Endothelial cell of umbilical vein (primary cell): ENCODE measurements around the gene PLAC8. TPM values are rescaled to one million over a fixed set of nuclear protein-coding genes. Genes with fewer than 3 reads are reported as not detected.
"Not testable (repeated sequence)": the region's sequence is repeated elsewhere in the genome, so short reads cannot be mapped to it uniquely, and the experiment has no call there.

Source experiments
- BruUV-seq: library from RNA; stranded (reverse); fragments of 400-500 nt; replicated peaks from 2 replicates; lab custom pipeline; 2021; lab: Mats Ljungman, UMichigan
- CTCF ChIA-PET: fragments of 300-600, 350-600 bp; sonication (Branson Sonifier 250); formaldehyde crosslinking; loops from one replicate; lab custom pipeline; 2021; ENCODE audit warnings: antibody characterized with exemption, inconsistent platforms; lab: Charles Lee
- POLR2A ChIA-PET: fragments of 300-600, 350-600 bp; sonication (Branson Sonifier 250); formaldehyde crosslinking; loops from one replicate; lab custom pipeline; 2021; ENCODE audit warnings: antibody characterized with exemption, inconsistent platforms; lab: Charles Lee
- DNase-seq: peaks from one replicate; pipeline ENCODE4 v3.0.0-alpha.2; 2011; ENCODE audit warnings: low read depth, low spot score
- FAIRE-seq: peaks from 2 replicates; lab custom pipeline; 2011; peaks lifted over from hg19 to GRCh38; lab: Jason Lieb, UNC
- H2AFZ ChIP-seq: 2 replicates; pipeline ENCODE4 v1.6.0; 2012; ENCODE audit warnings: low read depth, low read length, control low read depth, inconsistent platforms
- H3K27ac ChIP-seq: 2 replicates; pipeline ENCODE4 v1.5.1; 2011; ENCODE audit warnings: low read depth, mild to moderate bottlenecking, control low read depth, low read length, moderate library complexity; ENCODE audit not compliant: insufficient read depth
- H3K27me3 ChIP-seq, 2 experiments: 2 replicates each; pipeline versions ENCODE4 v1.6.0 to v1.6.1; 2011; ENCODE audit warnings: low read length in 2 of 2, mixed read lengths in 1 of 2; ENCODE audit not compliant: control insufficient read depth in 2 of 2, insufficient read depth in 2 of 2
- H3K36me3 ChIP-seq, 2 experiments: 2 replicates in 1 of 2; 3 replicates in 1 of 2; pipeline ENCODE4 v1.5.1; 2011; ENCODE audit warnings: low read length in 2 of 2, mild to moderate bottlenecking in 1 of 2, moderate library complexity in 1 of 2; ENCODE audit not compliant: control insufficient read depth in 2 of 2, insufficient read depth in 2 of 2; ENCODE audit errors: extremely low read depth in 1 of 2
- H3K4me1 ChIP-seq: 3 replicates; pipeline ENCODE4 v1.5.1; 2011; ENCODE audit warnings: mild to moderate bottlenecking, low read length; ENCODE audit not compliant: control insufficient read depth, insufficient read depth; ENCODE audit errors: extremely low read depth
- H3K4me2 ChIP-seq: 2 replicates; pipeline ENCODE4 v1.6.1; 2011; ENCODE audit warnings: low read length, control low read depth, mixed read lengths; ENCODE audit not compliant: insufficient read depth
- H3K4me3 ChIP-seq, 3 experiments: fragments of 200-600 bp in 1 of 3; sonication (generic), shearing (Covaris generic) in 1 of 3; replicated peaks in 1 of 3; 2 replicates each; pipeline ENCODE4 v1.5.1; 2011 to 2016; ENCODE audit warnings: control low read depth in 3 of 3, low read length in 3 of 3, mild to moderate bottlenecking in 2 of 3, inconsistent platforms in 1 of 3, low read depth in 1 of 3, moderate library complexity in 1 of 3; ENCODE audit not compliant: insufficient read depth in 1 of 3
- H3K79me2 ChIP-seq: 2 replicates; pipeline ENCODE4 v1.6.0; 2012; ENCODE audit warnings: low read length, inconsistent platforms; ENCODE audit not compliant: control insufficient read depth, insufficient read depth
- H3K9ac ChIP-seq: replicated peaks from 2 replicates; pipeline ENCODE3; 2011; ENCODE audit warnings: low read length, control low read depth; ENCODE audit not compliant: insufficient read depth; ENCODE audit errors: extremely low read depth
- H3K9me1 ChIP-seq: replicated peaks from 3 replicates; pipeline ENCODE4 v1.6.0; 2011; ENCODE audit warnings: mild to moderate bottlenecking, low read length; ENCODE audit not compliant: control insufficient read depth, insufficient read depth; ENCODE audit errors: extremely low read depth
- H3K9me3 ChIP-seq: replicated peaks from 2 replicates; pipeline ENCODE4 v1.5.1; 2012; ENCODE audit warnings: low read length, inconsistent platforms; ENCODE audit not compliant: control insufficient read depth, insufficient read depth
- H4K20me1 ChIP-seq: replicated peaks from 2 replicates; pipeline ENCODE3; 2011; ENCODE audit warnings: mild to moderate bottlenecking, low read length; ENCODE audit not compliant: control insufficient read depth, insufficient read depth; ENCODE audit errors: extremely low read depth
- CTCF ChIP-seq, 2 donors: IDR thresholded peaks; 1 replicate in 1 of 2; 2 replicates in 1 of 2; pipeline ENCODE4 v1.5.1; 2011; ENCODE audit warnings: low read length in 2 of 2, mild to moderate bottlenecking in 2 of 2, moderate library complexity in 2 of 2, control low read depth in 1 of 2, inconsistent platforms in 1 of 2, low read depth in 1 of 2; ENCODE audit not compliant: insufficient read depth in 1 of 2; ENCODE audit errors: extremely low read depth in 1 of 2
- EZH2 ChIP-seq: IDR thresholded peaks from 2 replicates; pipeline ENCODE4 v1.6.1; 2012; ENCODE audit warnings: borderline replicate concordance, low read depth, mild to moderate bottlenecking, moderate library complexity, low read length, inconsistent platforms; ENCODE audit not compliant: severe bottlenecking
- FOS ChIP-seq: IDR thresholded peaks from 2 replicates; pipeline ENCODE4 v1.6.1; 2011; ENCODE audit warnings: mild to moderate bottlenecking, low read length, moderate library complexity, borderline replicate concordance; ENCODE audit not compliant: insufficient read depth
- GATA2 ChIP-seq: IDR thresholded peaks from 2 replicates; pipeline ENCODE4 v1.7.0; 2011; ENCODE audit warnings: low read depth, mild to moderate bottlenecking, moderate library complexity, mixed read lengths, low read length; ENCODE audit not compliant: insufficient read length, insufficient read depth
- JUN ChIP-seq: IDR thresholded peaks from 2 replicates; pipeline ENCODE4 v1.6.1; 2011; ENCODE audit warnings: borderline replicate concordance, low read depth; ENCODE audit not compliant: insufficient read length, insufficient read depth
- MAX ChIP-seq: IDR thresholded peaks from 2 replicates; pipeline ENCODE4 v1.6.1; 2011; ENCODE audit not compliant: insufficient read depth, insufficient read length
- MYC ChIP-seq: IDR thresholded peaks from one replicate; pipeline ENCODE4 v1.6.1; 2011; ENCODE audit warnings: mild to moderate bottlenecking, low read depth, low read length
- POLR2A ChIP-seq: IDR thresholded peaks from 2 replicates; pipeline ENCODE4 v1.6.1; 2012; ENCODE audit warnings: low read depth, mild to moderate bottlenecking, control low read depth, low read length
- POLR2AphosphoS5 ChIP-seq: IDR thresholded peaks from 2 replicates; pipeline ENCODE4 v1.6.1; 2012; ENCODE audit warnings: low read depth, mild to moderate bottlenecking, control low read depth, low read length, moderate library complexity; ENCODE audit not compliant: insufficient read depth
- dilution Hi-C: fragments of 300-500 bp; cut with MboI; formaldehyde crosslinking; loops from one replicate; pipeline ENCODE4 v1.15.0; 2019; ENCODE audit warnings: low sequenced_read_pairs; ENCODE audit not compliant: extremely low pct_ligation_motif_present
- intact Hi-C: fragments of 100-400 bp; cut with micrococcal nuclease; formaldehyde crosslinking; loops from one replicate; pipeline ENCODE4 v1.10.0; 2022
- polyA plus RNA-seq, 4 experiments: library from polyadenylated mRNA; depleted of rRNA in 3 of 4; stranded (reverse) in 3 of 4; unstranded in 1 of 4; fragments of >200 nt; gene quantifications; 2 replicates each; pipeline versions ENCODE4 v1.2.1 to v1.2.3, GENCODE V29; 2011 to 2012; ENCODE audit warnings: missing spikeins in 1 of 4
- total RNA-seq: library from RNA; stranded (reverse); gene quantifications from 2 replicates; pipeline ENCODE4 v1.2.3, GENCODE V29; 2021

PLAC8 gene
- total and polyA plus RNA-seq, 2 donors (not counting 3 experiments of a cell fraction or from before 2014, with no cell fraction given), result 4.9 to 5.7 TPM

- no TSS peak for BruUV-seq
- intact Hi-C loops (no loop called here), dilution Hi-C loops (no loop called here)
- no peak overlapping the region for H3K4me3 ChIP-seq
- no peaks in the 10 kb centered on the region for H3K27me3 ChIP-seq
- no peak overlapping the region for H3K4me2 ChIP-seq
- no peaks in the 10 kb centered on the region for H3K36me3 ChIP-seq
- no peak overlapping the region for H2AFZ ChIP-seq
- FAIRE-seq (no peak), DNase-seq (no peak)
- ChIA-PET CTCF (interaction anchor here (1.2 to 3.6 kb wide), 4 partner anchors 9 to 148 kb away, joined by 3 to 29 read pairs (median 8); no protein-coding TSS in a partner anchor), POLR2A (no interaction called here)
- H3K27ac ChIP-seq, result no peak overlapping the region
- TF ChIP-seq POLR2A (no peak), FOS (no peak), POLR2AphosphoS5 (no peak), MYC (no peak), CTCF (IDR thresholded peaks at IDR 0.05; ENCODE audit: extremely low read depth in 1 of 2, insufficient read depth in 1 of 2, low read depth in 1 of 2, low read length in 2 of 2) (no peak), EZH2 (no peak), JUN (no peak), GATA2 (no peak), MAX (no peak)
- H3K9ac ChIP-seq, result no peak overlapping the region
- no peaks in the 10 kb centered on the region for H3K9me3 ChIP-seq
- peaks cover 13% of the 10 kb centered on the region for H3K4me1 ChIP-seq
- no peaks in the 10 kb centered on the region for H4K20me1 ChIP-seq
- H3K79me2 ChIP-seq, result no peaks in the 10 kb centered on the region
- H3K9me1 ChIP-seq, result no peaks in the 10 kb centered on the region
Observed at GRCh38 chr4:83112231-83112630, 2.3 kb downstream of the PLAC8 start.

- H3K27ac ChIP-seq, H3K9ac ChIP-seq, H4K20me1 ChIP-seq, H3K36me3 ChIP-seq, intact Hi-C loops, FAIRE-seq, H3K9me1 ChIP-seq, H3K9me3 ChIP-seq, H3K27me3 ChIP-seq, H3K79me2 ChIP-seq, DNase-seq, H3K4me3 ChIP-seq, POLR2A ChIA-PET, dilution Hi-C loops, H2AFZ ChIP-seq, H3K4me2 ChIP-seq, BruUV-seq: not testable (repeated sequence)
- peaks cover 13% of the 10 kb centered on the region for H3K4me1 ChIP-seq
- CTCF ChIA-PET, result interaction anchor here (2.0 to 3.6 kb wide), 4 partner anchors 16 to 149 kb away, joined by 7 to 29 read pairs (median 9); no protein-coding TSS in a partner anchor
Observed at GRCh38 chr4:83111751-83112141, 2.8 kb downstream of the PLAC8 start.
